ENCODE results near the gene RC3H1.
"Not testable (repeated sequence)": the region's sequence is repeated elsewhere in the genome, so short reads cannot be mapped to it uniquely, and the experiment has no call there.

RC3H1 gene, protein sequence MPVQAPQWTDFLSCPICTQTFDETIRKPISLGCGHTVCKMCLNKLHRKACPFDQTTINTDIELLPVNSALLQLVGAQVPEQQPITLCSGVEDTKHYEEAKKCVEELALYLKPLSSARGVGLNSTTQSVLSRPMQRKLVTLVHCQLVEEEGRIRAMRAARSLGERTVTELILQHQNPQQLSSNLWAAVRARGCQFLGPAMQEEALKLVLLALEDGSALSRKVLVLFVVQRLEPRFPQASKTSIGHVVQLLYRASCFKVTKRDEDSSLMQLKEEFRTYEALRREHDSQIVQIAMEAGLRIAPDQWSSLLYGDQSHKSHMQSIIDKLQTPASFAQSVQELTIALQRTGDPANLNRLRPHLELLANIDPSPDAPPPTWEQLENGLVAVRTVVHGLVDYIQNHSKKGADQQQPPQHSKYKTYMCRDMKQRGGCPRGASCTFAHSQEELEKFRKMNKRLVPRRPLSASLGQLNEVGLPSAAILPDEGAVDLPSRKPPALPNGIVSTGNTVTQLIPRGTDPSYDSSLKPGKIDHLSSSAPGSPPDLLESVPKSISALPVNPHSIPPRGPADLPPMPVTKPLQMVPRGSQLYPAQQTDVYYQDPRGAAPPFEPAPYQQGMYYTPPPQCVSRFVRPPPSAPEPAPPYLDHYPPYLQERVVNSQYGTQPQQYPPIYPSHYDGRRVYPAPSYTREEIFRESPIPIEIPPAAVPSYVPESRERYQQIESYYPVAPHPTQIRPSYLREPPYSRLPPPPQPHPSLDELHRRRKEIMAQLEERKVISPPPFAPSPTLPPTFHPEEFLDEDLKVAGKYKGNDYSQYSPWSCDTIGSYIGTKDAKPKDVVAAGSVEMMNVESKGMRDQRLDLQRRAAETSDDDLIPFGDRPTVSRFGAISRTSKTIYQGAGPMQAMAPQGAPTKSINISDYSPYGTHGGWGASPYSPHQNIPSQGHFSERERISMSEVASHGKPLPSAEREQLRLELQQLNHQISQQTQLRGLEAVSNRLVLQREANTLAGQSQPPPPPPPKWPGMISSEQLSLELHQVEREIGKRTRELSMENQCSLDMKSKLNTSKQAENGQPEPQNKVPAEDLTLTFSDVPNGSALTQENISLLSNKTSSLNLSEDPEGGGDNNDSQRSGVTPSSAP

DNA sequence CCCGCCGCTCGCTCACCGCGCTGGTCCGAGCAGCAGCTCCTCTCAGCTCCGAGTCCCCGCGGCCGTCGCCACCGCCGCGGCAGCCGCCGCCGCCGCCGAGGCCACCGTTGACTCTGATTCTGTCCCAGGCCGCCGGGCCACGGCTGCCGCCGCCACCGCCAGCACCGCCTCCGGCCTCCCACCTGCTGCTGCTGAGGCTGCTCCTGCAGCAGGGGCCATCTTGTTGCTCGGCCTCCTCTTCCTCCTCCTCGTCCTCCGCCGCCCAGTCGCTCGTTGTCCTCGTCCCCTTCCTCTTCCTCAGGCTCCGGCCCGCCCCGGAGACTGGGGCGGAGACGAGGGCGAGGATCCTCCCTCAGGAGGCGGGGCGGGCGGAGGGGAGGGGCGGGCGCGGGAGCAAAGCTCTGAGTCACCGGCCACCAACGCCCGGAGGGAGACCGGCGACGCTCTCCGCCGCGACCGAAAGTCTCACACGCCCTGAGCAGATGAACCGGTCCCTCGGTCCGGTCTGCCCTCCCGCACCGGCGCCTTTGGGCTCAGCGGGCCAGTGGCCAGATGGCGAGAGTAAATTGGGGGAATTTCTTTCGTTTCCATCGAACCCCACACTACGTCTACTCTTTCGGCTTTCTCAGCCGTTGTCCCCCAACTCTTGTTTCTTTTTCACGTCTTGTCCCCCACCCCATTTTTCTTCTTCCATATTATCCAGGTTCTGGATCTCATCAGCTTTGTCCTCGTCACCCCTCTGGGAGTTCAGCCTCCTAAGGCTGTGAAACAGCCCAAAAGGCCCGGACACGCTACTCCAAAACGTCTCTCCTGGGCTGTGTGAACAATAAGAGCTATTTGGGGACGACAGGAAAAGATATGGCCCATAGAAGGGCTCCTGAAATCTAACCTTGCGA is at the start of gene RC3H1:
Gene RC3H1, minus strand, starts transcription at position 278 of the 896 bp plus-strand sequence. CDS start 29,372 bp downstream, outside the sequence.
- H3K27me3 ChIP-seq (ENCODE audit: control insufficient read depth in 1 of 2, insufficient read depth in 2 of 2, low read length in 2 of 2) = no peaks in the 10 kb centered on the region
- peak within 1 kb of the TSS; percentile 89 to 94 for H3K9ac ChIP-seq (ENCODE audit: low read depth in 1 of 2, low read length in 2 of 2)
- no peaks in the 10 kb centered on the region for H3K9me3 ChIP-seq (ENCODE audit: control insufficient read depth in 1 of 2, low read length in 2 of 2)
- H3K4me1 ChIP-seq (ENCODE audit: control insufficient read depth in 1 of 2, insufficient read depth in 2 of 2, low read length in 2 of 2) = peaks cover 35 to 39% of the 10 kb centered on the region in 2 donors
- H3K4me3 ChIP-seq (ENCODE audit: low read depth in 1 of 2, low read length in 2 of 2) = peak within 1 kb of the TSS; percentile 74 to 85
- H3K27ac ChIP-seq (ENCODE audit: low read depth, low read length) = peak within 1 kb of the TSS; percentile 90
- no peaks in the 10 kb centered on the region for H3K36me3 ChIP-seq (ENCODE audit: control insufficient read depth in 1 of 2, insufficient read depth in 2 of 2, low read length in 2 of 2)

DNA sequence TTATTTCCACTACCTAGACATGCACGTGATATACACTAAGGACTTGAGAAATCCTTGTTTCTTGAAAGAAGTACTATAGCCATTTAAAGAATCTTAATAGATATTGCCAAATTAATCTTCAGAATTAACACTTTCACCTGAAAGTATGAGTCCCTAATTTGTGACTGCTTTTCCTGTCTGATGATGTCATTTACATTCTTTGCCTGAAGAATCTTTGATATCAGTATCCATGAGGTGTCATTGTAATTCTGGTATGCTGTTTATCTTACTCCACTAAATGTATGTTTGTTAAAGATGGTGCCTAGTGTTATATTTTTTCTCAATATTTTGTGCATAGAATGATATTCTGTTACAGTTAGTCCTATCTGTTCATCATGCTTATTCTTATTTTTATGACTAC is 48.5 kb upstream of the RC3H1 start:
- Histone ChIP-seq H3K27me3 (ENCODE audit: control insufficient read depth in 1 of 2, insufficient read depth in 2 of 2, low read length in 2 of 2) (no peaks in the 10 kb centered on the region), H3K9me3 (ENCODE audit: control insufficient read depth in 1 of 2, low read length in 2 of 2) (no peaks in the 10 kb centered on the region), H3K27ac (ENCODE audit: low read depth, low read length) (no peak overlapping the region), H3K4me3 (ENCODE audit: low read depth in 1 of 2, low read length in 2 of 2) (no peak overlapping the region), H3K36me3 (ENCODE audit: control insufficient read depth in 1 of 2, insufficient read depth in 2 of 2, low read length in 2 of 2) (no peaks in the 10 kb centered on the region), H3K4me1 (ENCODE audit: control insufficient read depth in 1 of 2, insufficient read depth in 2 of 2, low read length in 2 of 2) (no peaks in the 10 kb centered on the region), H3K9ac (ENCODE audit: low read depth in 1 of 2, low read length in 2 of 2) (no peak overlapping the region)

DNA sequence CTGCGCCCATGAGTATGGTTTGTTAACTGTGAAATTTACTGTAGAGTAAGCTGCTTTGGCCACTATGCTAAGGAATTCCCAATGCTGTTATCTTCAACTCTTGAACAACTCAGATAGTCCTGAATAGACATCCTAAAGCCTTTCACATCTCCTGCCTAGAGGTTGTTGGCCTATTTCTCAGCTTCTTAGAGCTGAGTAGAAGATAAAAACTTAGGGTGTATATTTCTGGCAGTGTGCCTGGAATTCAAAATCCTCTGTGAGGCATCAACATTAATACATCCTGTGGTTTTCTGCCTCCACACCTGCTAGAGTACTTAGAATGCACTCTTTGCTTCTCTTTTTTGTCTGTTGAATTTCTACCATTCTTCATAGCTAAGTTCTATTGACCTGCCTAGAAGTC is 45.8 kb upstream of the RC3H1 start:
- no peaks in the 10 kb centered on the region for H3K36me3 ChIP-seq (ENCODE audit: control insufficient read depth in 1 of 2, insufficient read depth in 2 of 2, low read length in 2 of 2)
- H3K4me3 ChIP-seq (ENCODE audit: low read depth in 1 of 2, low read length in 2 of 2) = no peak overlapping the region
- no peaks in the 10 kb centered on the region for H3K9me3 ChIP-seq (ENCODE audit: control insufficient read depth in 1 of 2, low read length in 2 of 2)
- no peaks in the 10 kb centered on the region for H3K4me1 ChIP-seq (ENCODE audit: control insufficient read depth in 1 of 2, insufficient read depth in 2 of 2, low read length in 2 of 2)
- no peak overlapping the region for H3K9ac ChIP-seq (ENCODE audit: low read depth in 1 of 2, low read length in 2 of 2)
- H3K27me3 ChIP-seq (ENCODE audit: control insufficient read depth in 1 of 2, insufficient read depth in 2 of 2, low read length in 2 of 2) = no peaks in the 10 kb centered on the region
- H3K27ac ChIP-seq (ENCODE audit: low read depth, low read length) = no peak overlapping the region

DNA sequence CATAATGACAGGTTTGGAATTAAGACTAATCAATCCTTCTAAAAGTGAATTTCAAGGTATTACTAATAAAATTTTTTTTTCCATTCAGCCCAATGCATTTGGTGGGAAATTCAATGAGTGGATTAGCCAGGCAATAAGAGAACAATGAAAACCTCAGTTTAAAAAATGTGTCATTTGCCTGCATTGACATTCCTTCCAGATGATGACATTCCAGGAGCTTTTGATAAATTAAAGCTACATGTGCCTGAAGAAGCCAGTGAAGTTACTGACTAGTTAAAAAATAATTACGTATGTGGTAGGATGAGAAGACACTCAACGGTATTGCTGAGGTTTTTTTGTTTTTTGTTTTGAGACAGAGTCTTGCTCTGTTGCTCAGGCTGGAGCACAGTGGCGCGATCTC is 37.9 kb upstream of the RC3H1 start:
- no peaks in the 10 kb centered on the region for H3K36me3 ChIP-seq (ENCODE audit: control insufficient read depth in 1 of 2, insufficient read depth in 2 of 2, low read length in 2 of 2)

DNA sequence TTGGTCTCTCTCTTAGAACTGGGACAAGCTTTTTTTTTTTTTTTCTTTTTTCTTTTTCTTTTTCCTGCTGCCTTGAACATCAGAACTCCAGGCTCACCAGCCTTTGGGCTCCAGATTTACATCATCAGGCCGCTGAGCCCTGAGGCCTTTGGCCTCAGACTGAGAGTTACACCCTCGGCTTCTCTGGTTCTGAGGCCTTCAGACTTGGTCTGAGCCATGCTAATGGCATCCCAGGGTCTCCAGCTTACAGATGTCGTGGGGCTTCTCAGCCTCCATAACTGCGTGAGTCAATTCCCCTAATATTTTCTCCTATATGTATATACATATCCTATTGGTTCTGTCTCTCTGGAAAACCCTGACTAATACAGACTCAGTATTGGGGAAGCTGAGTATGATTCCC is 36.5 kb upstream of the RC3H1 start:
- Histone ChIP-seq H3K9ac (ENCODE audit: low read depth in 1 of 2, low read length in 2 of 2) (no peak overlapping the region), H3K27me3 (ENCODE audit: control insufficient read depth in 1 of 2, insufficient read depth in 2 of 2, low read length in 2 of 2) (no peaks in the 10 kb centered on the region), H3K27ac (ENCODE audit: low read depth, low read length) (no peak overlapping the region), H3K4me1 (ENCODE audit: control insufficient read depth in 1 of 2, insufficient read depth in 2 of 2, low read length in 2 of 2) (no peaks in the 10 kb centered on the region), H3K4me3 (ENCODE audit: low read depth in 1 of 2, low read length in 2 of 2) (no peak overlapping the region), H3K9me3 (ENCODE audit: control insufficient read depth in 1 of 2, low read length in 2 of 2) (no peaks in the 10 kb centered on the region), H3K36me3 (ENCODE audit: control insufficient read depth in 1 of 2, insufficient read depth in 2 of 2, low read length in 2 of 2) (no peaks in the 10 kb centered on the region)

More for the DNA sequence above, 37.9 kb upstream of the RC3H1 start:
- H3K9ac ChIP-seq (ENCODE audit: low read depth in 1 of 2, low read length in 2 of 2) = no peak overlapping the region
- H3K27me3 ChIP-seq (ENCODE audit: control insufficient read depth in 1 of 2, insufficient read depth in 2 of 2, low read length in 2 of 2) = no peaks in the 10 kb centered on the region
- H3K27ac ChIP-seq (ENCODE audit: low read depth, low read length) = no peak overlapping the region
- H3K4me1 ChIP-seq (ENCODE audit: control insufficient read depth in 1 of 2, insufficient read depth in 2 of 2, low read length in 2 of 2) = no peaks in the 10 kb centered on the region
- no peaks in the 10 kb centered on the region for H3K9me3 ChIP-seq (ENCODE audit: control insufficient read depth in 1 of 2, low read length in 2 of 2)
- H3K4me3 ChIP-seq (ENCODE audit: low read depth in 1 of 2, low read length in 2 of 2) = no peak overlapping the region

DNA sequence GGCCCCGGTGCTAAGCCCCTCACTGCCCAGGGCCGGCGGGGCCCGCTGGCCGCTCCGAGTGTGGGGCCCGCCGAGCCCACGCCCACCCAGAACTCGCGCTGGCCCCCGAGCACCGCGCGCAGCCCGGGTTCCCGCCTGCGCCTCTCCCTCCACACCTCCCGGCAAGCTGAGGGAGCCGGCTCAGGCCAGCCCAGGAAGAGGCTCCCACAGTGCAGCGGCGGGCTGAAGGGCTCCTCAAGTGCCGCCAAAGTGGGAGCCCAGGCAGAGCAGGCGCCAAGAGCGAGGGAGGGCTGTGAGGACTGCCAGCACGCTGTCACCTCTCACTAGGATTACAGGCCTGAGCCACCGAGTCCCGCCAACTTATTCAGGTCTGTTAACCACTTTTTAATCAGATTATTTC is 34.5 kb upstream of the RC3H1 start:
- H3K27ac ChIP-seq (ENCODE audit: low read depth, low read length); H3K9me3 ChIP-seq (ENCODE audit: control insufficient read depth in 1 of 2, low read length in 2 of 2); H3K4me1 ChIP-seq (ENCODE audit: control insufficient read depth in 1 of 2, insufficient read depth in 2 of 2, low read length in 2 of 2); H3K36me3 ChIP-seq (ENCODE audit: control insufficient read depth in 1 of 2, insufficient read depth in 2 of 2, low read length in 2 of 2); H3K27me3 ChIP-seq (ENCODE audit: control insufficient read depth in 1 of 2, insufficient read depth in 2 of 2, low read length in 2 of 2); H3K9ac ChIP-seq (ENCODE audit: low read depth in 1 of 2, low read length in 2 of 2); H3K4me3 ChIP-seq (ENCODE audit: low read depth in 1 of 2, low read length in 2 of 2): not testable (repeated sequence)

DNA sequence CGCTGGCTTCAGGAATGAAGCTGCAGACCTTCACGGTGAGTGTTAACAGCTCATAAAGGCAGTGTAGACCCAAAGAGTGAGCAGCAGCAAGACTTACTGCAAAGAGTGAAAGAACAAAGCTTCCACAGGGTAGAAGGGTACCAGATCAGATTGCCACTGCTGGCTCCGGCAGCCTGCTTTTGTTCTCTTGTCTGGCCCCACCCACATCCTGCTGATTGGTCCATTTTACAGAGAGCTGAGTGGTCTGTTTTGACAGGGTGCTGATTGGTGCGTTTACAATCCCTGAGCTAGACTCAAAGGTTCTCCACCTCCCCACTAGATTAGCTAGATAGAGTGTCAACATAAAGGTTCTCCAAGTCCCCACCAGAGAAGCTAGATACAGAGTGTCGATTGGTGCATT is 33.6 kb upstream of the RC3H1 start:
- H3K9me3 ChIP-seq (ENCODE audit: control insufficient read depth in 1 of 2, low read length in 2 of 2) = not testable (repeated sequence)

DNA sequence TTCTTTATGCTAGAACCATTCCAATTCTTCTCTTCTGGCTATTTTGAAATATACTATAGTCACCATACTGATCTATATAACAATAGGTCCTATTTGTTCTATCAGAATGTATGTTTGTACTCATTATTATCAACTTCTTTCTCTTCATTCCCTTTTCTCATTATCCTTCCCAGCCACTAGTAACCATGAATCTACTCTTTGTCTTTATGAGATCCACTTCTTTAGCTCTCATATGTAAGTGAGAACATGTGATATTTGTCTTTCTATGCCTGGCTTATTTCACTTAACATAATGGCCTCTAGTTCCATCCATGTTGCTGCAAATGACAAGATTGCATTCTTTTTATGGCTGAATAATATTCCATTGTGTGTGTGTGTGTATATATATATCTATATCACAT is 31.7 kb upstream of the RC3H1 start:
- H3K27ac ChIP-seq (ENCODE audit: low read depth, low read length) = no peak overlapping the region
- H3K36me3 ChIP-seq (ENCODE audit: control insufficient read depth in 1 of 2, insufficient read depth in 2 of 2, low read length in 2 of 2) = no peaks in the 10 kb centered on the region
- H3K27me3 ChIP-seq (ENCODE audit: control insufficient read depth in 1 of 2, insufficient read depth in 2 of 2, low read length in 2 of 2) = no peaks in the 10 kb centered on the region
- no peak overlapping the region for H3K4me3 ChIP-seq (ENCODE audit: low read depth in 1 of 2, low read length in 2 of 2)
- no peaks in the 10 kb centered on the region for H3K4me1 ChIP-seq (ENCODE audit: control insufficient read depth in 1 of 2, insufficient read depth in 2 of 2, low read length in 2 of 2)
- no peaks in the 10 kb centered on the region for H3K9me3 ChIP-seq (ENCODE audit: control insufficient read depth in 1 of 2, low read length in 2 of 2)
- H3K9ac ChIP-seq (ENCODE audit: low read depth in 1 of 2, low read length in 2 of 2) = no peak overlapping the region

More for the DNA sequence above, 33.6 kb upstream of the RC3H1 start:
- H3K27ac ChIP-seq (ENCODE audit: low read depth, low read length); H3K4me1 ChIP-seq (ENCODE audit: control insufficient read depth in 1 of 2, insufficient read depth in 2 of 2, low read length in 2 of 2); H3K4me3 ChIP-seq (ENCODE audit: low read depth in 1 of 2, low read length in 2 of 2); H3K9ac ChIP-seq (ENCODE audit: low read depth in 1 of 2, low read length in 2 of 2); H3K27me3 ChIP-seq (ENCODE audit: control insufficient read depth in 1 of 2, insufficient read depth in 2 of 2, low read length in 2 of 2); H3K36me3 ChIP-seq (ENCODE audit: control insufficient read depth in 1 of 2, insufficient read depth in 2 of 2, low read length in 2 of 2): not testable (repeated sequence)

DNA sequence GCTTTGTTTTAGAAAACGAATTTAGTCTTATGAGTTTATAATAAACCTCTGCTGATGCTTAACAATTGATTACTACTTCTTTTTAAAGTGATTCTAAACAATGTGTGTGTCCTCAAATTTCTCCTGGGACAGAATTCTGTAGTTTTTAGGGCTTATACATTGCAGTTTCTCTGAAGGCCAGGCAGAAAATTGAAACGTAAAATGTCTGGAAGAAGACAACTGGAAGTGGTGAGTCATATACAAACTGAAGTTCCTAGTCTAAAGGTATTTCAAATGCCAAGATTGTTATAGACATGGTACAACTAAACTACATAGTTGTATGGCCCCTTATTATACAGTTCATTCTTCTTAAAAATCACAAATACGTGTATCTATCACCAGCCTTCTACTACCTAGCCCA is 30.5 kb upstream of the RC3H1 start:
- Histone ChIP-seq H3K9ac (ENCODE audit: low read depth in 1 of 2, low read length in 2 of 2) (no peak overlapping the region), H3K9me3 (ENCODE audit: control insufficient read depth in 1 of 2, low read length in 2 of 2) (no peaks in the 10 kb centered on the region), H3K4me3 (ENCODE audit: low read depth in 1 of 2, low read length in 2 of 2) (no peak overlapping the region), H3K27ac (ENCODE audit: low read depth, low read length) (no peak overlapping the region), H3K27me3 (ENCODE audit: control insufficient read depth in 1 of 2, insufficient read depth in 2 of 2, low read length in 2 of 2) (no peaks in the 10 kb centered on the region), H3K4me1 (ENCODE audit: control insufficient read depth in 1 of 2, insufficient read depth in 2 of 2, low read length in 2 of 2) (no peaks in the 10 kb centered on the region), H3K36me3 (ENCODE audit: control insufficient read depth in 1 of 2, insufficient read depth in 2 of 2, low read length in 2 of 2) (no peaks in the 10 kb centered on the region)

All from duodenal mucosa (tissue), 2 donors.